ENCODE data around the gene PZP.

Gene PZP

GRCh38 chr12:9123781-9124382, 84.3 kb downstream of the PZP start:
- no peak for DNase-seq

GRCh38 chr12:9122091-9122609, 86.0 kb downstream of the PZP start:
- no peak for DNase-seq

GRCh38 chr12:9120487-9121184, 87.6 kb downstream of the PZP start:
- DNase-seq, result no peak

- DNase-seq, result no peak
Measured at GRCh38 chr12:9118158-9118557, 90.0 kb downstream of the PZP start.

GRCh38 chr12:9115731-9116559, 92.2 kb downstream of the PZP start, which contains the start of gene A2M:
A2M (minus strand) TSS chr12:9115919; CDS start chr12:9115849, 70 bp downstream.
- no peak for DNase-seq

- no peak for DNase-seq
Measured at GRCh38 chr12:9114946-9115345, 93.2 kb downstream of the PZP start.

- DNase-seq, result no peak
Measured at GRCh38 chr12:9113987-9114309, 94.2 kb downstream of the PZP start.

GRCh38 chr12:9113296-9113986, 94.8 kb downstream of the PZP start:
- DNase-seq, result no peak

GRCh38 chr12:9112076-9112853, 95.9 kb downstream of the PZP start:
- no peak for DNase-seq

- no peak for DNase-seq
Measured at GRCh38 chr12:9111525-9111924, 96.7 kb downstream of the PZP start.

GRCh38 chr12:9109737-9110491, 98.3 kb downstream of the PZP start:
- no peak for DNase-seq

GRCh38 chr12:9109213-9109522, 99.0 kb downstream of the PZP start:
- DNase-seq, result no peak

- DNase-seq, result no peak
Measured at GRCh38 chr12:9108504-9109212, 99.5 kb downstream of the PZP start.

GRCh38 chr12:9107542-9107873, 100.7 kb downstream of the PZP start:
- no peak for DNase-seq

GRCh38 chr12:9106610-9107541, 101.3 kb downstream of the PZP start:
- DNase-seq, result no peak

GRCh38 chr12:9106067-9106466, 102.1 kb downstream of the PZP start:
- no peak for DNase-seq

- DNase-seq, result no peak
Measured at GRCh38 chr12:9104767-9105423, 103.3 kb downstream of the PZP start.

GRCh38 chr12:9104087-9104486, 104.1 kb downstream of the PZP start:
- DNase-seq, result no peak
